CD14-positive monocyte (primary cell): Measurements from ENCODE around the gene PTP4A1. TPM values are rescaled to one million over a fixed set of nuclear protein-coding genes. Genes with fewer than 3 reads are reported as not detected.

Experiments used
- DNase-seq, 3 donors: peaks; one replicate each; pipeline ENCODE4 v3.0.0-alpha.2; 2011 to 2022
- H2AFZ ChIP-seq: 2 replicates; pipeline ENCODE4 v1.6.0; 2012; ENCODE audit warnings: mild to moderate bottlenecking, low read depth, low read length, inconsistent platforms; ENCODE audit not compliant: insufficient read depth, poor library complexity, severe bottlenecking
- H3K27ac ChIP-seq, 2 donors: 1 replicate in 1 of 2; 2 replicates in 1 of 2; pipeline ENCODE4 v1.5.1; 2012 to 2013; ENCODE audit warnings: low read length in 2 of 2, control low read depth in 1 of 2, inconsistent platforms in 1 of 2, low read depth in 1 of 2, mild to moderate bottlenecking in 1 of 2
- H3K27me3 ChIP-seq, 2 donors: one replicate each; pipeline versions ENCODE4 v1.6.0 to v1.6.1; 2011 to 2013; ENCODE audit warnings: low read length in 2 of 2; ENCODE audit not compliant: control insufficient read depth in 2 of 2, insufficient read depth in 2 of 2
- H3K36me3 ChIP-seq, 2 donors: replicated peaks in 1 of 2; 1 replicate in 1 of 2; 2 replicates in 1 of 2; pipeline versions ENCODE4 v1.5.1 to v1.6.1; 2012 to 2013; ENCODE audit warnings: low read length in 2 of 2, control low read depth in 1 of 2, inconsistent platforms in 1 of 2, mild to moderate bottlenecking in 1 of 2; ENCODE audit not compliant: insufficient read depth in 2 of 2, control insufficient read depth in 1 of 2
- H3K4me1 ChIP-seq, 2 donors: 1 replicate in 1 of 2; 2 replicates in 1 of 2; pipeline versions ENCODE4 v1.5.1 to v1.6.1; 2012 to 2013; ENCODE audit warnings: low read length in 2 of 2, control low read depth in 1 of 2, inconsistent platforms in 1 of 2, mild to moderate bottlenecking in 1 of 2, moderate library complexity in 1 of 2; ENCODE audit not compliant: insufficient read depth in 2 of 2, control insufficient read depth in 1 of 2
- H3K4me2 ChIP-seq: replicated peaks from 2 replicates; pipeline ENCODE3; 2012; ENCODE audit warnings: low read length, moderate library complexity, mild to moderate bottlenecking; ENCODE audit not compliant: poor library complexity, severe bottlenecking; ENCODE audit errors: extremely low read depth
- H3K4me3 ChIP-seq, 3 experiments: fragments of 200-600 bp in 1 of 3; sonication (generic) in 1 of 3; replicated peaks in 1 of 3; 1 replicate in 2 of 3; 2 replicates in 1 of 3; pipeline ENCODE4 v1.5.1; 2011 to 2013; ENCODE audit warnings: low read length in 3 of 3, mild to moderate bottlenecking in 3 of 3, control low read depth in 2 of 3, low read depth in 2 of 3, inconsistent platforms in 1 of 3, moderate library complexity in 1 of 3
- H3K79me2 ChIP-seq: 2 replicates; pipeline ENCODE4 v1.6.0; 2012; ENCODE audit warnings: mild to moderate bottlenecking, control low read depth, inconsistent platforms, low read length, moderate library complexity; ENCODE audit not compliant: insufficient read depth
- H3K9ac ChIP-seq: 2 replicates; pipeline ENCODE4 v1.6.0; 2017; ENCODE audit warnings: low read length, mild to moderate bottlenecking; ENCODE audit not compliant: insufficient read depth, poor library complexity, severe bottlenecking
- H3K9me3 ChIP-seq, 2 donors: replicated peaks in 1 of 2; 1 replicate in 1 of 2; 2 replicates in 1 of 2; pipeline versions ENCODE4 v1.5.1 to v1.6.1; 2012 to 2013; ENCODE audit warnings: low read length in 2 of 2, control low read depth in 1 of 2; ENCODE audit not compliant: control insufficient read depth in 1 of 2, insufficient read depth in 1 of 2
- H4K20me1 ChIP-seq: 2 replicates; pipeline ENCODE4 v1.6.0; 2012; ENCODE audit warnings: mild to moderate bottlenecking, low read length, control low read depth, moderate library complexity; ENCODE audit not compliant: insufficient read depth
- H3K27ac Mint-ChIP-seq, 7 donors: one replicate each; pipeline ENCODE4 v1.8.0; 2020; ENCODE audit warnings: mild to moderate bottlenecking in 7 of 7, mixed read lengths in 7 of 7, moderate library complexity in 6 of 7, inconsistent platforms in 2 of 7
- H3K27me3 Mint-ChIP-seq, 3 donors: one replicate each; pipeline ENCODE4 v1.8.0; 2021 to 2022; ENCODE audit warnings: low read depth in 3 of 3, mild to moderate bottlenecking in 3 of 3, mixed read lengths in 3 of 3, moderate library complexity in 3 of 3, inconsistent platforms in 1 of 3
- H3K36me3 Mint-ChIP-seq, 2 donors: one replicate each; pipeline ENCODE4 v1.8.0; 2020; ENCODE audit warnings: mixed read lengths in 2 of 2, inconsistent platforms in 1 of 2, mild to moderate bottlenecking in 1 of 2
- H3K4me1 Mint-ChIP-seq: one replicate; pipeline ENCODE4 v1.8.0; 2020; ENCODE audit warnings: mild to moderate bottlenecking, mixed read lengths
- H3K4me3 Mint-ChIP-seq, 2 donors: one replicate each; pipeline ENCODE4 v1.8.0; 2020; ENCODE audit warnings: mild to moderate bottlenecking in 2 of 2, mixed read lengths in 2 of 2, moderate library complexity in 1 of 2
- H3K9me3 Mint-ChIP-seq, 7 donors: one replicate each; pipeline ENCODE4 v1.8.0; 2020 to 2022; ENCODE audit warnings: mixed read lengths in 7 of 7, mild to moderate bottlenecking in 6 of 7, moderate library complexity in 6 of 7, inconsistent platforms in 2 of 7
- CTCF ChIP-seq: fragments of 200-600 bp; IDR thresholded peaks from one replicate; pipeline ENCODE4 v1.8.0; 2022; ENCODE audit warnings: antibody characterized with exemption, mild to moderate bottlenecking
- WGBS: methylation state at CpG from one replicate; pipeline ENCODE4 v1.1.5; 2013; ENCODE audit warnings: missing lambda C conversion rate; ENCODE audit not compliant: insufficient coverage; 5-methylcytosine and 5-hydroxymethylcytosine counted together
- intact Hi-C, 2 donors: fragments of 100-400 bp; cut with micrococcal nuclease; formaldehyde crosslinking; loops; one replicate each; pipeline versions ENCODE4 v1.15.0 to v1.15.1; 2023
- polyA plus RNA-seq, 3 donors: library from polyadenylated mRNA; depleted of rRNA in 1 of 3; unstranded in 2 of 3; stranded (reverse) in 1 of 3; fragments of 300-500 nt in 2 of 3; fragments of >200 nt in 1 of 3; fragmentation: Illumina TruSeq in 2 of 3; gene quantifications; 1 replicate in 2 of 3; 2 replicates in 1 of 3; pipeline ENCODE4 v1.2.3, GENCODE V29; 2012 to 2021

PTP4A1 gene
- polyA plus RNA-seq, 3 donors = 73.4 to 106 (median 96.1) TPM

GRCh38 chr6:63579937-63580703, 7.8 kb downstream of the PTP4A1 start:
- no peaks in the 10 kb centered on the region for H3K9me3 ChIP-seq
- Mint-ChIP-seq H3K27ac (peak overlapping the region in 1 of 7 donors; percentile 46), H3K4me3 (no peak overlapping the region), H3K27me3 (no peaks in the 10 kb centered on the region), H3K9me3 (no peaks in the 10 kb centered on the region), H3K4me1 (peaks cover 3% of the 10 kb centered on the region), H3K36me3 (peaks cover 50 to 64% of the 10 kb centered on the region in 2 donors)
- TF ChIP-seq CTCF = no peak
- no peak overlapping the region for H3K9ac ChIP-seq
- H3K4me3 ChIP-seq = no peak overlapping the region
- H3K79me2 ChIP-seq = peaks cover 24% of the 10 kb centered on the region
- intact Hi-C loops = loop anchor here in 1 of 2 donors (10.0 kb wide), 1 partner anchor 55 kb away; the partner anchor contains the start of gene PHF3
- WGBS = 100% methylated on average over 4 of the region's 6 CpGs
- no peaks in the 10 kb centered on the region for H3K4me1 ChIP-seq
- H4K20me1 ChIP-seq = peaks cover 39% of the 10 kb centered on the region
- H2AFZ ChIP-seq = no peak overlapping the region
- H3K4me2 ChIP-seq = no peak overlapping the region
- no peak for DNase-seq
- H3K27me3 ChIP-seq = no peaks in the 10 kb centered on the region
- no peak overlapping the region for H3K27ac ChIP-seq
- H3K36me3 ChIP-seq = peaks cover 60 to 76% of the 10 kb centered on the region in 2 donors

- Histone ChIP-seq H3K4me3 (no peak overlapping the region), H3K4me2 (no peak overlapping the region), H3K79me2 (peaks cover 19% of the 10 kb centered on the region), H2AFZ (no peak overlapping the region), H4K20me1 (peaks cover 34% of the 10 kb centered on the region), H3K9me3 (no peaks in the 10 kb centered on the region), H3K27me3 (no peaks in the 10 kb centered on the region), H3K36me3 (peaks cover 60 to 76% of the 10 kb centered on the region in 2 donors), H3K27ac (no peak overlapping the region), H3K4me1 (no peaks in the 10 kb centered on the region), H3K9ac (no peak overlapping the region)
- intact Hi-C loops = no loop called here
- no CpG with 5 or more reads among the region's 3 CpGs for WGBS
- Mint-ChIP-seq H3K4me3 (no peak overlapping the region), H3K36me3 (peaks cover 50 to 64% of the 10 kb centered on the region in 2 donors), H3K9me3 (no peaks in the 10 kb centered on the region), H3K27me3 (no peaks in the 10 kb centered on the region), H3K4me1 (peaks cover 1% of the 10 kb centered on the region), H3K27ac (peak overlapping the region in 1 of 7 donors; percentile 46)
- DNase-seq = no peak
- no peak for TF ChIP-seq CTCF
Measured at GRCh38 chr6:63580704-63580961, 8.4 kb downstream of the PTP4A1 start.
